ENCODE measurements around the gene PSMD4.

Gene PSMD4

GRCh38 chr1:151312411-151312810 is 57.9 kb downstream of the PSMD4 start:
- no peak overlapping the region for H3K4me3 ChIP-seq (ENCODE audit: low read depth, low read length)
- no peak for DNase-seq (ENCODE audit: low read depth)
- TF ChIP-seq CTCF (IDR thresholded peaks at IDR 0.05; ENCODE audit: low read depth, low read length, missing control alignments), result no peak
- in situ Hi-C loops (cut with HindIII; ENCODE audit: low sequenced_read_pairs), result no loop called here

- no peak for TF ChIP-seq CTCF (IDR thresholded peaks at IDR 0.05; ENCODE audit: low read depth, low read length, missing control alignments)
- in situ Hi-C loops (cut with HindIII; ENCODE audit: low sequenced_read_pairs), result no loop called here
- no peak for DNase-seq (ENCODE audit: low read depth)
- H3K4me3 ChIP-seq (ENCODE audit: low read depth, low read length), result no peak overlapping the region
These were observed 58.3 kb downstream of the PSMD4 start for GRCh38 chr1:151312826-151313225.

GRCh38 chr1:151313501-151313900 is 59.0 kb downstream of the PSMD4 start:
- DNase-seq (ENCODE audit: low read depth), result no peak
- TF ChIP-seq CTCF (IDR thresholded peaks at IDR 0.05; ENCODE audit: low read depth, low read length, missing control alignments), result no peak
- H3K4me3 ChIP-seq (ENCODE audit: low read depth, low read length), result no peak overlapping the region
- in situ Hi-C loops (cut with HindIII; ENCODE audit: low sequenced_read_pairs), result no loop called here

GRCh38 chr1:151314137-151314875 is 59.8 kb downstream of the PSMD4 start:
- in situ Hi-C loops (cut with HindIII; ENCODE audit: low sequenced_read_pairs), result no loop called here
- DNase-seq (ENCODE audit: low read depth), result peak; percentile 83
- no peak overlapping the region for H3K4me3 ChIP-seq (ENCODE audit: low read depth, low read length)
- TF ChIP-seq CTCF (IDR thresholded peaks at IDR 0.05; ENCODE audit: low read depth, low read length, missing control alignments), result no peak

GRCh38 chr1:151315565-151316235 is 61.2 kb downstream of the PSMD4 start:
- in situ Hi-C loops (cut with HindIII; ENCODE audit: low sequenced_read_pairs), result no loop called here
- no peak overlapping the region for H3K4me3 ChIP-seq (ENCODE audit: low read depth, low read length)
- no peak for TF ChIP-seq CTCF (IDR thresholded peaks at IDR 0.05; ENCODE audit: low read depth, low read length, missing control alignments)
- no peak for DNase-seq (ENCODE audit: low read depth)

Data from astrocyte of the cerebellum (primary cell).